Coronary artery (tissue), 2 donors: ENCODE measurements around the gene CD300A.
A peak's percentile ranks its signal among the peaks of the same experiment; 100 is the strongest.

Source experiments
- DNase-seq: peaks from one replicate; pipeline ENCODE4 v3.0.0-alpha.2; 2017; ENCODE audit warnings: low spot score
- H3K27ac ChIP-seq, 2 donors: fragments of 200-600 bp; sonication (generic); one replicate each; pipeline ENCODE4 v1.5.1; 2016 to 2019
- H3K4me3 ChIP-seq: fragments of 200-600 bp; sonication (generic); 2 replicates; pipeline ENCODE4 v1.5.1; 2016; ENCODE audit warnings: mild to moderate bottlenecking, moderate library complexity
- CTCF ChIP-seq: fragments of 200-600 bp; sonication (generic); IDR thresholded peaks from one replicate; pipeline ENCODE4 v1.5.1; 2019; ENCODE audit warnings: antibody characterized with exemption

Gene CD300A

GRCh38 chr17:74466111-74466827 is at the start of gene CD300A:
TSS of gene CD300A (plus strand) at chr17:74466634. CDS start at chr17:74466704, 70 bp downstream.
- Histone ChIP-seq H3K27ac (peak within 1 kb of the TSS in 1 of 2 donors; percentile 64), H3K4me3 (peak within 1 kb of the TSS; percentile 58)
- no peak for TF ChIP-seq CTCF
- DNase-seq = no peak

GRCh38 chr17:74417178-74418045 is 49.0 kb upstream of the CD300A start:
- H3K27ac ChIP-seq = no peak overlapping the region

GRCh38 chr17:74419928-74420411 is 46.5 kb upstream of the CD300A start:
- Histone ChIP-seq H3K27ac (no peak overlapping the region), H3K4me3 (no peak overlapping the region)
- no peak for DNase-seq
- no peak for TF ChIP-seq CTCF

More at GRCh38 chr17:74417178-74418045, 49.0 kb upstream of the CD300A start:
- DNase-seq = no peak
- H3K4me3 ChIP-seq = no peak overlapping the region
- no peak for TF ChIP-seq CTCF

GRCh38 chr17:74424117-74424516 is 42.3 kb upstream of the CD300A start:
- no peak for TF ChIP-seq CTCF
- no peak for DNase-seq
- Histone ChIP-seq H3K27ac (peak overlapping the region; percentile 49 to 51), H3K4me3 (no peak overlapping the region)

- no peak for TF ChIP-seq CTCF
- Histone ChIP-seq H3K27ac (peak overlapping the region; percentile 49 to 51), H3K4me3 (no peak overlapping the region)
- no peak for DNase-seq
Measured at GRCh38 chr17:74424657-74425056, 41.8 kb upstream of the CD300A start.

- TF ChIP-seq CTCF = no peak
- peak overlapping the region; percentile 74 to 98 for H3K27ac ChIP-seq
Measured at GRCh38 chr17:74426551-74427047, 39.8 kb upstream of the CD300A start.

More at GRCh38 chr17:74426551-74427047, 39.8 kb upstream of the CD300A start:
- DNase-seq = no peak
- H3K4me3 ChIP-seq = no peak overlapping the region
